Smooth muscle cell (in vitro differentiated cells): ENCODE measurements around the gene PSMB3. TPM values are rescaled to one million over a fixed set of nuclear protein-coding genes. Genes with fewer than 3 reads are reported as not detected.

Experiments
- DNase-seq: peaks from one replicate; lab custom pipeline; 2025; ENCODE audit not compliant: unreplicated experiment; lab: John Stamatoyannopoulos, UW
- H2AFZ ChIP-seq: fragments of 200-600 bp; sonication (generic); 2 replicates; pipeline ENCODE4 v1.6.0; 2016; ENCODE audit warnings: antibody characterized with exemption, low read depth, mild to moderate bottlenecking
- H3F3A ChIP-seq: fragments of 200-600 bp; sonication (generic); 2 replicates; pipeline ENCODE4 v1.6.0; 2017; ENCODE audit warnings: antibody characterized with exemption, low read depth
- H3K27ac ChIP-seq: fragments of 200-600 bp; sonication (generic); 2 replicates; pipeline ENCODE4 v1.5.1; 2016; ENCODE audit warnings: low read depth, mild to moderate bottlenecking
- H3K27me3 ChIP-seq: fragments of 200-600 bp; sonication (generic); 2 replicates; pipeline ENCODE4 v1.6.1; 2016; ENCODE audit warnings: low read depth, mild to moderate bottlenecking
- H3K36me3 ChIP-seq: fragments of 200-600 bp; sonication (generic); 2 replicates; pipeline ENCODE4 v1.5.1; 2016; ENCODE audit warnings: low read depth
- H3K4me1 ChIP-seq: fragments of 200-600 bp; sonication (generic); 2 replicates; pipeline ENCODE4 v1.5.1; 2016; ENCODE audit warnings: low read depth
- H3K4me2 ChIP-seq: fragments of 200-600 bp; sonication (generic); 2 replicates; pipeline ENCODE4 v1.6.0; 2016; ENCODE audit warnings: mild to moderate bottlenecking
- H3K4me3 ChIP-seq: fragments of 200-600 bp; sonication (generic); 2 replicates; pipeline ENCODE4 v1.5.1; 2016; ENCODE audit warnings: mild to moderate bottlenecking
- H3K79me2 ChIP-seq: fragments of 200-600 bp; sonication (generic); 2 replicates; pipeline ENCODE4 v1.6.0; 2016; ENCODE audit warnings: low read depth, mild to moderate bottlenecking
- H3K9ac ChIP-seq: fragments of 200-600 bp; sonication (generic); 2 replicates; pipeline ENCODE4 v1.6.0; 2016; ENCODE audit warnings: low read depth
- H3K9me3 ChIP-seq: fragments of 200-600 bp; sonication (generic); replicated peaks from 2 replicates; pipeline ENCODE4 v1.5.1; 2016; ENCODE audit warnings: low read depth
- H4K20me1 ChIP-seq: fragments of 200-600 bp; sonication (generic); 2 replicates; pipeline ENCODE4 v1.6.0; 2016; ENCODE audit warnings: low read depth
- CTCF ChIP-seq: fragments of 200-600 bp; sonication (generic); IDR thresholded peaks from 2 replicates; pipeline ENCODE4 v1.5.1; 2017; ENCODE audit warnings: borderline replicate concordance, mild to moderate bottlenecking, antibody characterized with exemption; ENCODE audit not compliant: insufficient read depth, poor library complexity, severe bottlenecking
- WGBS: methylation state at CpG from one replicate; pipeline ENCODE4 v1.1.7; 2016; ENCODE audit warnings: low lambda C conversion rate; 5-methylcytosine and 5-hydroxymethylcytosine counted together
- polyA plus RNA-seq: library from polyadenylated mRNA; unstranded; fragments of >200 nt; fragmentation: Nextera tagmentation; extraction: Ambion mirVana; gene quantifications from 2 replicates; pipeline ENCODE4 v1.2.1, GENCODE V29; 2016
- total RNA-seq: library from RNA; depleted of rRNA; stranded (reverse); fragments of >200 nt; gene quantifications from 2 replicates; pipeline ENCODE4 v1.2.3, GENCODE V29; 2014

The PSMB3 gene
- total and polyA plus RNA-seq, 2 experiments from 2014 or later: 312 to 358 TPM

GRCh38 chr17:38766341-38766740, 13.8 kb downstream of the PSMB3 start:
- H3F3A ChIP-seq: peaks cover 12% of the 10 kb centered on the region
- WGBS: 97% methylated on average over 5 of the region's 5 CpGs
- no peak for DNase-seq
- no peak overlapping the region for H3K4me2 ChIP-seq
- H3K27ac ChIP-seq: no peak overlapping the region
- no peaks in the 10 kb centered on the region for H3K27me3 ChIP-seq
- no peak overlapping the region for H3K4me3 ChIP-seq
- no peaks in the 10 kb centered on the region for H4K20me1 ChIP-seq
- H3K4me1 ChIP-seq: no peaks in the 10 kb centered on the region
- H3K9me3 ChIP-seq: no peaks in the 10 kb centered on the region
- H3K36me3 ChIP-seq: no peaks in the 10 kb centered on the region
- H3K79me2 ChIP-seq: no peaks in the 10 kb centered on the region
- H3K9ac ChIP-seq: no peak overlapping the region
- TF ChIP-seq CTCF: no peak
- no peak overlapping the region for H2AFZ ChIP-seq

GRCh38 chr17:38768417-38768816, 15.9 kb downstream of the PSMB3 start:
- Histone ChIP-seq H3K79me2 (no peaks in the 10 kb centered on the region), H3K36me3 (peaks cover 14% of the 10 kb centered on the region), H3F3A (peaks cover 12% of the 10 kb centered on the region), H3K9ac (no peak overlapping the region), H4K20me1 (peaks cover 2% of the 10 kb centered on the region), H3K27me3 (no peaks in the 10 kb centered on the region), H3K4me2 (no peak overlapping the region), H3K9me3 (no peaks in the 10 kb centered on the region), H3K4me1 (no peaks in the 10 kb centered on the region), H2AFZ (no peak overlapping the region), H3K4me3 (no peak overlapping the region), H3K27ac (no peak overlapping the region)
- 90% methylated on average over 6 of the region's 6 CpGs for WGBS
- no peak for TF ChIP-seq CTCF
- DNase-seq: no peak

GRCh38 chr17:38773258-38773657, 20.7 kb downstream of the PSMB3 start:
- Histone ChIP-seq H3K4me1 (no peaks in the 10 kb centered on the region), H3K9ac (no peak overlapping the region), H3K36me3 (peaks cover 36% of the 10 kb centered on the region), H3K27ac (no peak overlapping the region), H4K20me1 (peaks cover 10% of the 10 kb centered on the region), H2AFZ (no peak overlapping the region), H3K4me2 (no peak overlapping the region), H3K79me2 (no peaks in the 10 kb centered on the region), H3K9me3 (no peaks in the 10 kb centered on the region), H3F3A (no peaks in the 10 kb centered on the region), H3K4me3 (no peak overlapping the region), H3K27me3 (no peaks in the 10 kb centered on the region)
- no peak for TF ChIP-seq CTCF
- DNase-seq: no peak

GRCh38 chr17:38777641-38778250, 25.2 kb downstream of the PSMB3 start:
- Histone ChIP-seq H3K79me2 (no peaks in the 10 kb centered on the region), H3K27me3 (no peaks in the 10 kb centered on the region), H3K36me3 (peaks cover 28% of the 10 kb centered on the region), H2AFZ (no peak overlapping the region), H3K27ac (no peak overlapping the region), H3K4me2 (no peak overlapping the region), H3K4me1 (no peaks in the 10 kb centered on the region), H3K9ac (no peak overlapping the region), H3K4me3 (no peak overlapping the region), H3F3A (no peaks in the 10 kb centered on the region), H4K20me1 (peaks cover 10% of the 10 kb centered on the region), H3K9me3 (no peaks in the 10 kb centered on the region)
- no peak for DNase-seq
- WGBS: 85% methylated on average over 7 of the region's 7 CpGs
- TF ChIP-seq CTCF: no peak
